ENCODE measurements around the gene FOXC2. TPM values are rescaled to one million over a fixed set of nuclear protein-coding genes. Genes with fewer than 3 reads are reported as not detected.

Gene FOXC2
- total and polyA plus RNA-seq, 2 donors (not counting 3 experiments of a cell fraction or from before 2014, with no cell fraction given): 7.7 to 44.0 TPM

GRCh38 chr16:86580063-86580790 is 13.6 kb downstream of the FOXC2 start:
- dilution Hi-C loops (cut with MboI; ENCODE audit: extremely low pct_ligation_motif_present, low sequenced_read_pairs): no loop called here
- Histone ChIP-seq H2AFZ (ENCODE audit: low read depth, low read length) (no peak overlapping the region), H3K9me3 (replicated peaks; ENCODE audit: control insufficient read depth, insufficient read depth, low read length) (no peaks in the 10 kb centered on the region), H3K79me2 (ENCODE audit: control insufficient read depth, insufficient read depth, low read length) (peaks cover 23% of the 10 kb centered on the region), H3K4me1 (ENCODE audit: control insufficient read depth, extremely low read depth, insufficient read depth, low read length) (peaks cover 35% of the 10 kb centered on the region), H3K27ac (ENCODE audit: insufficient read depth, low read depth, low read length) (no peak overlapping the region), H3K9me1 (replicated peaks; ENCODE audit: control insufficient read depth, extremely low read depth, insufficient read depth, low read length) (no peaks in the 10 kb centered on the region), H4K20me1 (replicated peaks; ENCODE audit: control insufficient read depth, extremely low read depth, insufficient read depth, low read length) (no peaks in the 10 kb centered on the region), H3K27me3 (ENCODE audit: control insufficient read depth in 2 of 2, insufficient read depth in 2 of 2, low read length in 2 of 2) (no peaks in the 10 kb centered on the region), H3K36me3 (ENCODE audit: control insufficient read depth in 2 of 2, extremely low read depth in 1 of 2, insufficient read depth in 2 of 2, low read length in 2 of 2) (no peaks in the 10 kb centered on the region), H3K4me3 (replicated peaks in 1 of 3; ENCODE audit: insufficient read depth in 1 of 3, low read depth in 1 of 3, low read length in 3 of 3) (no peak overlapping the region), H3K9ac (replicated peaks; ENCODE audit: extremely low read depth, insufficient read depth, low read length) (no peak overlapping the region), H3K4me2 (ENCODE audit: insufficient read depth, low read length) (no peak overlapping the region)
- no peak for FAIRE-seq
- intact Hi-C loops (cut with micrococcal nuclease): no loop called here
- DNase-seq (ENCODE audit: low read depth, low spot score): no peak
- ChIA-PET POLR2A (no interaction called here), CTCF (interaction anchor here (0.9 to 1.3 kb wide), 2 partner anchors 44 to 294 kb away, joined by 3 to 4 read pairs; no protein-coding TSS in a partner anchor)
- TF ChIP-seq EZH2 (IDR thresholded peaks at IDR 0.05; ENCODE audit: borderline replicate concordance, low read depth, low read length, severe bottlenecking) (no peak), GATA2 (IDR thresholded peaks at IDR 0.05; ENCODE audit: insufficient read depth, insufficient read length, low read depth, low read length) (no peak), CTCF (IDR thresholded peaks at IDR 0.05; ENCODE audit: extremely low read depth in 1 of 2, insufficient read depth in 1 of 2, low read depth in 1 of 2, low read length in 2 of 2) (no peak), JUN (IDR thresholded peaks at IDR 0.05; ENCODE audit: borderline replicate concordance, insufficient read depth, insufficient read length, low read depth) (no peak), FOS (IDR thresholded peaks at IDR 0.05; ENCODE audit: borderline replicate concordance, insufficient read depth, low read length) (no peak), POLR2A (IDR thresholded peaks at IDR 0.05; ENCODE audit: low read depth, low read length) (no peak), MYC (IDR thresholded peaks at IDR 0.05; ENCODE audit: low read depth, low read length) (no peak), MAX (IDR thresholded peaks at IDR 0.05; ENCODE audit: insufficient read depth, insufficient read length) (no peak), POLR2AphosphoS5 (IDR thresholded peaks at IDR 0.05; ENCODE audit: insufficient read depth, low read depth, low read length) (no peak)
- BruUV-seq (replicated peaks): no TSS peak

Measured in endothelial cell of umbilical vein (primary cell).